ENCODE measurements around the gene TPRN.

TPRN gene

DNA sequence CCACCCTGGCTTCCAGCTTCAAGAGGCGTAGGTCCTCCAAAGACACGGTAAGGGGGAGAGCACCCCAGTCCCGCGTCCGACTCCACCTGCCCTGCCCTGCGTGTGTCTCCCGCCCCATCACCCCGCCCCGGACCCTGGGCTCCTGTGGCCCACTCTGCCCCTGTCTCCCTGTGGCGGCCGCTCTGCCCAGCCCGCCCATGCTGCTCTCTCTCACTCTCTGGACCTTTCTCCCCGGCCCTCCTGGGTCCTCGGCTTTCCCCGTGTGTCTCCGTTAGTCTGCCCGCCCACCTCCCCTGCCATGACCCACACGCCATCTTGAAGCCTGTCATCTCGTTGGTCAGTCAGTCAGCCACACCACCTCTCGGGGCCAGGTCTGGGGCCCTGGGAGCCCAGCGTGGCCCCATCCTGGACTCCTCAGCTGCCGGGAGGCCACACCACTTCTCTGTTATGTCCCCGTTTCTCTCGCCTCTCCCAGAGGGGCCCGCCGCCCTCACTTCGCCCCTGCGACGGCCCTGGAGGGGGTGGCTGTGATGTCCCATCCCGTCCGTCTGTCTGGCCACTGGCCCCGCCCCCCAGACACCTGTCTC, 35.2 kb downstream of the TPRN start:
- H3K27me3 ChIP-seq (replicated peaks; ENCODE audit: control insufficient read depth, insufficient read depth, low read length), result no peaks in the 10 kb centered on the region; the same call in 1 of the 2 replicates
- no peaks in the 10 kb centered on the region for H3K36me3 ChIP-seq (ENCODE audit: control insufficient read depth, insufficient read depth, low read length)
- TF ChIP-seq, protein P1, sequence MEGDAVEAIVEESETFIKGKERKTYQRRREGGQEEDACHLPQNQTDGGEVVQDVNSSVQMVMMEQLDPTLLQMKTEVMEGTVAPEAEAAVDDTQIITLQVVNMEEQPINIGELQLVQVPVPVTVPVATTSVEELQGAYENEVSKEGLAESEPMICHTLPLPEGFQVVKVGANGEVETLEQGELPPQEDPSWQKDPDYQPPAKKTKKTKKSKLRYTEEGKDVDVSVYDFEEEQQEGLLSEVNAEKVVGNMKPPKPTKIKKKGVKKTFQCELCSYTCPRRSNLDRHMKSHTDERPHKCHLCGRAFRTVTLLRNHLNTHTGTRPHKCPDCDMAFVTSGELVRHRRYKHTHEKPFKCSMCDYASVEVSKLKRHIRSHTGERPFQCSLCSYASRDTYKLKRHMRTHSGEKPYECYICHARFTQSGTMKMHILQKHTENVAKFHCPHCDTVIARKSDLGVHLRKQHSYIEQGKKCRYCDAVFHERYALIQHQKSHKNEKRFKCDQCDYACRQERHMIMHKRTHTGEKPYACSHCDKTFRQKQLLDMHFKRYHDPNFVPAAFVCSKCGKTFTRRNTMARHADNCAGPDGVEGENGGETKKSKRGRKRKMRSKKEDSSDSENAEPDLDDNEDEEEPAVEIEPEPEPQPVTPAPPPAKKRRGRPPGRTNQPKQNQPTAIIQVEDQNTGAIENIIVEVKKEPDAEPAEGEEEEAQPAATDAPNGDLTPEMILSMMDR (IDR thresholded peaks at IDR 0.05; ENCODE audit: insufficient read depth, low read length, poor library complexity, severe bottlenecking), result no peak
- no peak for DNase-seq (ENCODE audit: extremely low read depth, insufficient read length)
- H3K4me3 ChIP-seq (replicated peaks; ENCODE audit: low read depth, low read length), result no peak overlapping the region

DNA sequence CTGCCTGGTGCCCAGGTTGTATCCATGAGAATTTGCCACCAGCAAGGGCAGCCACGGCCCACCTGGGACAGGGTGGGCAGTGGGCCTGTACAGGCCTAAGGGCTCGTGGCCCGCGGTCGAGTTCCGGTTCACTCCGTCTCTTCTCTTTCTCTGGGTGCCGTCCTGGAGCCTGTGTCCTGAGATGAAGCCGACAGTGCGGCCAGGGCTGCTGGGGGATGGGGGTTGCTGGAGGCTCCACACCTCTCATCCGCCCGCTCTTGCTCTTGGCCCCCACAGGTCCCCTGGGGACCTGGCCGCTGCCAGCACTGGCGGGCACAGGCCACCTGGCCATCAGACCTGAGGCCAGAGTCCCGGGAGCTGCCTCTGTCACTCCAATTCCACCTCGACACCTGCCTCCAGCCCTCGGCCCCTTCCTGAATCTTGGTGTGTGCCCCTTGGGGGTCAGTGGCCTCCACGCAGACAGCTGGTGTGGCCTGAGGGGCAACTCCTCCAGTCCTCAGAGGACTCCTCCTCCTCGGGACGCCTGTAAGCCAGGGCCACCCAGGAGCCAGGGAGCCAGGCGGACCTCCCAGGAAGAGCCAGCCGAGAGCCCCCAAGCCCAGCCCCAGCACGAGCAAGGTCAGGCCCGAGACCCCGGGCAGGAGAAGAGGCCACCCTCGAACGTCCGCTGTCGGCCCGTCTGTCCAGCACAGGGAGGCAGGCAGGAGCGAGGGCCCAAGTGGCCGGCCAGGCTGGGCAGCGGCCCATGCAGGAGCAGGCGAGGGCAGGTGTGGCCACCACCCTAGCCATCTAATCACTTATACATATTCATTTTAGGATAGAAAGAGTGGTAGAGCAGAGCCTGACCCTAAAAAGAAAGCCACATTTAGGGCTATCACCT, 35.9 kb downstream of the TPRN start:
- no peak for DNase-seq (ENCODE audit: extremely low read depth, insufficient read length)
- TF ChIP-seq, protein P1 (IDR thresholded peaks at IDR 0.05; ENCODE audit: insufficient read depth, low read length, poor library complexity, severe bottlenecking), result no peak
- Histone ChIP-seq H3K4me3 (replicated peaks; ENCODE audit: low read depth, low read length) (no peak overlapping the region), H3K36me3 (ENCODE audit: control insufficient read depth, insufficient read depth, low read length) (no peaks in the 10 kb centered on the region), H3K27me3 (replicated peaks; ENCODE audit: control insufficient read depth, insufficient read depth, low read length) (no peaks in the 10 kb centered on the region; the same call in 1 of the 2 replicates)

DNA sequence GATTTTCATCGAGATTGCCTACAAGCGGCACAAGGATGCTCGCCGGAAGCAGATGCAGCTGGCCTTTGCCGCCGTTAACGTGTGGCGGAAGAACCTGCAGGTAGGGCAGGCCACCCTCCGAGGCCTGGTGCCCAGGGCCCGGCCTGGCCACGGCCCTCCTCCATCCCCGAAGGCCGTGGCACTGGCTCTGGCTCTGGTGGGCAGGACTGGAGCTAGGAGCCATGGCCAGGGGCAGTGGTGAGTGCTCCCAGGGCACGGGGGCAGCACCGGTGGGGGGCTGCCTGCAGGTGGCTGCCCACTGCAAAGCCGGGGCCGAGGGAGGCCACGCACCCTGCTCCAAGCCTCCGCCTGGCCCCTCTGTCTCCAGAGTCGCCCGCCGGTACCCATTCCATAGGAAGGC, 36.7 kb downstream of the TPRN start:
- TF ChIP-seq, protein P1 (IDR thresholded peaks at IDR 0.05; ENCODE audit: insufficient read depth, low read length, poor library complexity, severe bottlenecking), result no peak
- Histone ChIP-seq H3K4me3 (replicated peaks; ENCODE audit: low read depth, low read length) (no peak overlapping the region), H3K36me3 (ENCODE audit: control insufficient read depth, insufficient read depth, low read length) (no peaks in the 10 kb centered on the region), H3K27me3 (replicated peaks; ENCODE audit: control insufficient read depth, insufficient read depth, low read length) (no peaks in the 10 kb centered on the region; the same call in 1 of the 2 replicates)
- no peak for DNase-seq (ENCODE audit: extremely low read depth, insufficient read length)

DNA sequence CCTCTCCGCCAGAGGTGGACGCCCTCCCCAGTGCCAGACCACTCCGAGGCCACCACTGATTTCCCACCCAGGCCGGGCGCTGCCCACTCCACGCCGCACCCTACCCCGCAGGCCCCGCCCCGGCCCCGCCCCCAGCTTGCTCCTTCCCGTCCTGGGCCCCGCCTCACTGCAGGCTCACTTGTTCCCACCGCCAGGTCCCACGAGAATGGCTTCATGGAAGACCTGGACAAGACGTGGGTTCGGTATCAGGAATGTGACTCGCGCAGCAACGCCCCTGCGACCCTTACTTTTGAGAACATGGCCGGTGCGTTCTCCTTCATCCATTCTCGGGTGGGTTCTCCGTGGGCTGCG, 37.2 kb downstream of the TPRN start:
- Histone ChIP-seq H3K27me3 (replicated peaks; ENCODE audit: control insufficient read depth, insufficient read depth, low read length) (no peaks in the 10 kb centered on the region; the same call in 1 of the 2 replicates), H3K36me3 (ENCODE audit: control insufficient read depth, insufficient read depth, low read length) (no peaks in the 10 kb centered on the region), H3K4me3 (replicated peaks; ENCODE audit: low read depth, low read length) (no peak overlapping the region)
- no peak for DNase-seq (ENCODE audit: extremely low read depth, insufficient read length)
- TF ChIP-seq, protein P1 (IDR thresholded peaks at IDR 0.05; ENCODE audit: insufficient read depth, low read length, poor library complexity, severe bottlenecking), result no peak

DNA sequence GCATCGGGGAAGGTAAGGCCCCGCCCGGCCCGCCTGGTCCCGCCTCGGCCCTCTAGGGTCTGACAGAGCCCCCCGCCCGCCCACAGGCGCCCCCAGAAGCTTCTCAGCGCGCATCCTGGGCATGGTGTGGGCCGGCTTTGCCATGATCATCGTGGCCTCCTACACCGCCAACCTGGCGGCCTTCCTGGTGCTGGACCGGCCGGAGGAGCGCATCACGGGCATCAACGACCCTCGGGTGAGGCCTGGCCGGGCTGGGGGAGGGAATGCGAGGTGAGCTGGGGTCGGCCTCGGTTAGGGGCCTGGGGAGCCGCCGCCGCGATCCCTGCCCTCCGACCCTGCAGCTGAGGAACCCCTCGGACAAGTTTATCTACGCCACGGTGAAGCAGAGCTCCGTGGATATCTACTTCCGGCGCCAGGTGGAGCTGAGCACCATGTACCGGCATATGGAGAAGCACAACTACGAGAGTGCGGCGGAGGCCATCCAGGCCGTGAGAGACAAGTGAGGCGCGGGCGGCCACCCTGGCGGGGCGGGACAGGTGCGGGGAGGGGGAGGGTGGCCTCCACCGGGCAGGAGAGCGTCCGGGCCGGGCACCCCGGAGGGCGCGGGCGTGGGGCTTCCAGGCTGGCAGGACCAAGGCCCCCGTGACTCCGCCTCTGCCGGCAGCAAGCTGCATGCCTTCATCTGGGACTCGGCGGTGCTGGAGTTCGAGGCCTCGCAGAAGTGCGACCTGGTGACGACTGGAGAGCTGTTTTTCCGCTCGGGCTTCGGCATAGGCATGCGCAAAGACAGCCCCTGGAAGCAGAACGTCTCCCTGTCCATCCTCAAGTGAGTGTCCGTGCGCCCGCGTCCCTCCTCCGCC, 37.8 kb downstream of the TPRN start:
- no peaks in the 10 kb centered on the region; the same call in 1 of the 2 replicates for H3K27me3 ChIP-seq (replicated peaks; ENCODE audit: control insufficient read depth, insufficient read depth, low read length)
- TF ChIP-seq, protein P1 (IDR thresholded peaks at IDR 0.05; ENCODE audit: insufficient read depth, low read length, poor library complexity, severe bottlenecking), result no peak
- H3K36me3 ChIP-seq (ENCODE audit: control insufficient read depth, insufficient read depth, low read length), result no peaks in the 10 kb centered on the region
- no peak for DNase-seq (ENCODE audit: extremely low read depth, insufficient read length)
- no peak overlapping the region for H3K4me3 ChIP-seq (replicated peaks; ENCODE audit: low read depth, low read length)

Measured in GM06990 (cell line).